HG03558 (cell line): ENCODE measurements around the gene RAB29.
"Not testable (repeated sequence)": the region's sequence is repeated elsewhere in the genome, so short reads cannot be mapped to it uniquely, and the experiment has no call there.

Experiments
- ATAC-seq: cut with Tn5 transposase; IDR thresholded peaks from one replicate; pipeline ENCODE4 v1.9.1; 2021; ENCODE audit warnings: moderate number of reproducible peaks; ENCODE audit not compliant: unreplicated experiment; ENCODE audit errors: extremely low read depth

RAB29 gene

GRCh38 chr1:205775015-205775716, at the start of gene RAB29:
RAB29 (minus strand) TSS chr1:205775482; CDS start chr1:205774956, 526 bp downstream.
- ATAC-seq, result no peak

- ATAC-seq, result no peak
Measured at GRCh38 chr1:205824180-205824579, 48.9 kb upstream of the RAB29 start.

- ATAC-seq, result not testable (repeated sequence)
Measured at GRCh38 chr1:205823260-205823659, 48.0 kb upstream of the RAB29 start.

- ATAC-seq, result no peak
Measured at GRCh38 chr1:205822397-205822796, 47.1 kb upstream of the RAB29 start.

GRCh38 chr1:205817988-205818387, 42.7 kb upstream of the RAB29 start:
- no peak for ATAC-seq

GRCh38 chr1:205817364-205817763, 42.1 kb upstream of the RAB29 start:
- ATAC-seq, result no peak

- ATAC-seq, result no peak
Measured at GRCh38 chr1:205813755-205814058, 38.4 kb upstream of the RAB29 start.

- peak; percentile 40 for ATAC-seq
Measured at GRCh38 chr1:205812878-205813754, 37.8 kb upstream of the RAB29 start, which contains the start of gene SLC41A1. SLC41A1 (minus strand) TSS chr1:205813198; CDS start chr1:205810441, 2,757 bp downstream.

GRCh38 chr1:205812271-205812877, 37.1 kb upstream of the RAB29 start:
- no peak for ATAC-seq

GRCh38 chr1:205811660-205812059, 36.4 kb upstream of the RAB29 start:
- no peak for ATAC-seq

- ATAC-seq, result no peak
Measured at GRCh38 chr1:205810448-205811157, 35.3 kb upstream of the RAB29 start.

- ATAC-seq, result no peak
Measured at GRCh38 chr1:205809942-205810345, 34.7 kb upstream of the RAB29 start.

GRCh38 chr1:205809469-205809868, 34.2 kb upstream of the RAB29 start:
- ATAC-seq, result no peak

GRCh38 chr1:205805082-205805711, 29.9 kb upstream of the RAB29 start:
- no peak for ATAC-seq

- no peak for ATAC-seq
Measured at GRCh38 chr1:205804605-205805004, 29.3 kb upstream of the RAB29 start.

- no peak for ATAC-seq
Measured at GRCh38 chr1:205803986-205804385, 28.7 kb upstream of the RAB29 start.

GRCh38 chr1:205802060-205802459, 26.8 kb upstream of the RAB29 start:
- no peak for ATAC-seq

- ATAC-seq, result no peak
Measured at GRCh38 chr1:205800981-205801703, 25.9 kb upstream of the RAB29 start.

GRCh38 chr1:205800427-205800826, 25.1 kb upstream of the RAB29 start:
- ATAC-seq, result no peak
